Esophagus squamous epithelium (tissue), 5 donors: ENCODE results near the gene COL16A1. TPM values are rescaled to one million over a fixed set of nuclear protein-coding genes. Genes with fewer than 3 reads are reported as not detected.

Experiments used
- DNase-seq: peaks from one replicate; lab custom pipeline; 2025; lab: John Stamatoyannopoulos, UW
- H3K27ac ChIP-seq, 4 donors: fragments of 200-600 bp; sonication (generic); one replicate each; pipeline ENCODE4 v1.5.1; 2016 to 2019; ENCODE audit warnings: mild to moderate bottlenecking in 1 of 4
- H3K27me3 ChIP-seq, 4 donors: fragments of 200-600 bp; sonication (generic); 1 replicate in 3 of 4; 2 replicates in 1 of 4; pipeline versions ENCODE4 v1.5.1 to v1.6.0; 2017 to 2021; ENCODE audit warnings: antibody characterized with exemption in 1 of 4
- H3K36me3 ChIP-seq, 3 donors: fragments of 200-600 bp; sonication (generic); one replicate each; pipeline ENCODE4 v1.5.1; 2016 to 2019
- H3K4me1 ChIP-seq, 3 donors: fragments of 200-600 bp; sonication (generic); one replicate each; pipeline ENCODE4 v1.5.1; 2017 to 2019
- H3K4me3 ChIP-seq, 4 donors: fragments of 200-600 bp; sonication (generic); 1 replicate in 3 of 4; 2 replicates in 1 of 4; pipeline ENCODE4 v1.5.1; 2016 to 2019; ENCODE audit warnings: mild to moderate bottlenecking in 2 of 4, moderate library complexity in 1 of 4
- H3K9me3 ChIP-seq, 3 donors: fragments of 200-600 bp; sonication (generic); one replicate each; pipeline ENCODE4 v1.5.1; 2016 to 2019
- CTCF ChIP-seq, 6 experiments: fragments of 450-650 bp in 4 of 6; fragments of 200-600 bp in 2 of 6; sonication (generic) in 2 of 6; IDR thresholded peaks; one replicate each; pipeline ENCODE4 v1.5.1; 2016 to 2019; ENCODE audit warnings: antibody characterized with exemption in 6 of 6, mild to moderate bottlenecking in 4 of 6, moderate library complexity in 4 of 6
- POLR2A ChIP-seq, 4 donors: fragments of 450-650 bp; IDR thresholded peaks; one replicate each; pipeline ENCODE4 v1.6.1; 2017; ENCODE audit warnings: antibody characterized with exemption in 4 of 4, mild to moderate bottlenecking in 4 of 4, moderate library complexity in 3 of 4
- WGBS, 2 donors: methylation state at CpG; one replicate each; pipeline ENCODE4 v1.1.5; 2018; 5-methylcytosine and 5-hydroxymethylcytosine counted together
- intact Hi-C: fragments of 100-400 bp; cut with DNase I; formaldehyde crosslinking; loops from one replicate; pipeline ENCODE4 v1.15.0; 2022
- total RNA-seq, 4 donors: library from RNA; depleted of rRNA; stranded (reverse); fragments of >200 nt; gene quantifications; one replicate each; pipeline ENCODE4 v1.1.0, GENCODE V29; 2016
- donor health status: DM: yes; HTN: yes; CAD: no.

The COL16A1 gene
- 10 to 100 TPM in 2 of 4 donors, 1 to 10 TPM in 2; 8.8 to 35.5 (median 16.4) TPM for total RNA-seq

DNA sequence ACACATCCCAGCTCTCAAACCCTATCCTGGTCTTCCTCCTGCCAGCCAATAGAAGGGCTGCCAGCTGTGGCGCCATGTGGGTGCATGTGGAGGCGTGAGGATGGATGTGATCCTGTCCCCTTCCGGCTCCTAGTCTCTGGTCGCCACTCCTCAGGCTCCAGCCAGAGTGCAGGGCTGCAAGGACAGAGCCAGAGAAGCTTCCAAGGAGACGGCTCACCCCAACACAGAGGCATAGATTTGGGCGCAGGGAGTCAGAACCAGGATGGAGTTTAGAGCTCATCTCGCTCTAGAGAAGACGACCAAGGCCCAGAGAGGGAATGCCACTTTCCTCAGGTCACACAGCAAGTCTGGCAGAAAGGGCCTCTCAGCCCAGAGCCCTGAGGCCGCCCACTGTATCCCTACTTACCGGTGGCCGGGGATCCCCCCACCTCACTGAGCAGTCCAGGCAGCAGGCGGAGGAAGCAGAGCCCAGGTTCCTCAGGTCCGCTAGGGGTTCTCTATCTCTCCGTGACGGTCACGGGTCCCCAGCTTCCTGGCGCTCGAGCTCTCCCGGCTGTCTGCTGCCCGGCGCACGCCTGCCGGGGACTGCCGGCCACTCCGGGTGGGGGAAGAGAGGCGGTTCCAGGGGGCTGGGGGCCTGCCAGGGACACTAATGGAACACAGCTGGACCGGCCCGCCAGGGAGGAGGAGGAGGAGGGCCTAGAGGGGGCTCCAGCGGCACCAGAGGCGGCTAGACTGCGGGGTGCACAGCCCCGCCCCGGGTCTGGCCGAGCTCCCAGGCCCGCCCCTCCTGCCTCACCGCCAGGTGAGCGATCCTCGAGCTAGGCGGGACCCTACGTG, at the start of gene COL16A1:
Gene COL16A1 (minus strand): TSS at position 587 of the 840 bp plus-strand sequence. CDS start 1,824 bp downstream, outside the sequence.
- intact Hi-C loops: no loop called here
- peak within 1 kb of the TSS; percentile 18 to 60 (median 46) for H3K4me3 ChIP-seq
- H3K27ac ChIP-seq: peak within 1 kb of the TSS; percentile 62 to 92 (median 86)
- peaks cover 49 to 81% (median 67%) of the 10 kb centered on the region in 3 donors for H3K4me1 ChIP-seq
- peaks cover 0 to 6% (median 0%) of the 10 kb centered on the region in 3 donors for H3K36me3 ChIP-seq
- no peaks in the 10 kb centered on the region for H3K9me3 ChIP-seq
- DNase-seq: no peak
- 7 to 57% methylated on average over 7 to 25 of the region's 40 CpGs for WGBS, 2 donors
- peaks cover 0 to 32% (median 0%) of the 10 kb centered on the region in 4 donors for H3K27me3 ChIP-seq
- TF ChIP-seq POLR2A (IDR thresholded peaks at IDR 0.05): peak in 2 of 4 donors; percentile 44 to 60
- TF ChIP-seq CTCF (IDR thresholded peaks at IDR 0.05): no peak

GRCh38 chr1:31752952-31753475, 49.2 kb upstream of the COL16A1 start:
- Histone ChIP-seq H3K9me3 (no peaks in the 10 kb centered on the region), H3K27ac (peak overlapping the region in 1 of 4 donors; percentile 39), H3K36me3 (no peaks in the 10 kb centered on the region), H3K4me1 (peaks cover 7 to 13% (median 11%) of the 10 kb centered on the region in 3 donors), H3K4me3 (no peak overlapping the region), H3K27me3 (peaks cover 0 to 38% (median 0%) of the 10 kb centered on the region in 4 donors)
- DNase-seq: no peak
- no peak for TF ChIP-seq CTCF (IDR thresholded peaks at IDR 0.05)
- TF ChIP-seq POLR2A (IDR thresholded peaks at IDR 0.05): no peak
- WGBS, 2 donors: 67 to 78% methylated on average over 8 to 12 of the region's 12 CpGs
- intact Hi-C loops: no loop called here

DNA sequence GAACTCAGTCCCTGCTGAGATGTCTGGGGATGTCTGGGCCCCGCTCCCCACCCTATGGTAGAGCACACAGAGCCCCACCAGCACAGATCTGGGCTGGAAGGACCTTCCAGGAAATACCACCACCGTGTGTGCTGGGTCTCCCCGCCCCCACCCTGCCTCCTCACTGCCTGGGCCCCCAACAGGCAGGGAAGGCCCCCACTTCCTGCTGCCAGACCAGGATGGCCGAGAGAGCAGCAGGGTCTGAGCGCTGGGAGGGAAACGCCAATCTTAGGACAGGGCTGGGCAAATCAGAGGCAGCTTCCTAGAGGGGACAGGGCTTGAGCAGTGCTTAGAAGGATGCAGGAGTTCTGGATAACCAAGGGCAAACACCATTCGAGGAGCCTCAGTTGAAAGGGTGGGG, 48.4 kb upstream of the COL16A1 start:
- WGBS, 2 donors: 66 to 75% methylated on average over 3 of the region's 7 CpGs
- Histone ChIP-seq H3K4me3 (no peak overlapping the region), H3K27me3 (peaks cover 0 to 38% (median 0%) of the 10 kb centered on the region in 4 donors), H3K27ac (no peak overlapping the region), H3K4me1 (peaks cover 7 to 13% (median 11%) of the 10 kb centered on the region in 3 donors), H3K9me3 (no peaks in the 10 kb centered on the region), H3K36me3 (no peaks in the 10 kb centered on the region)
- no peak for TF ChIP-seq POLR2A (IDR thresholded peaks at IDR 0.05)
- no peak for TF ChIP-seq CTCF (IDR thresholded peaks at IDR 0.05)
- DNase-seq: no peak
- intact Hi-C loops: no loop called here

DNA sequence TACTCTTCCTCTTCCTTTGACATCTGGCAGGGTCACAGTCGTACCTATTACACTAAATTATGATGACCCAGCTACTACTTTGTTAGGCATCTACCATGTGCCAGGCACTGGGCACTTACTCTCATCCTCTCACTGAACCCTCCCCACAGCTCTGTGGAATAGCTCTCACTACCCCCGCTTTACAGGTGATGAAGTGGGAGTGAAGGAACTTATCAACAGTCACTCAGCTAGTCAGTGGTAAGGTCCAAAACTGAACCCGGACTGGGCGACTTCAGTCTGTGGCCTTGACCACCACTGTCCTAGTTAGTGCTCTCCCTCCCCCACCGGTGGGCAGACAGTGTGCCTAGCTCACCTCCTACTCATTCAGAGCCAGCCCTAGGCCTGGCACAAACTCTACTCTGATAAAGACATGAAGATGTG, 48.0 kb upstream of the COL16A1 start:
- no peak overlapping the region for H3K27ac ChIP-seq
- H3K36me3 ChIP-seq: no peaks in the 10 kb centered on the region
- no peak overlapping the region for H3K4me3 ChIP-seq
- peaks cover 0 to 38% (median 0%) of the 10 kb centered on the region in 4 donors for H3K27me3 ChIP-seq
- WGBS, 2 donors: 60 to 71% methylated on average over 1 to 5 of the region's 5 CpGs
- intact Hi-C loops: no loop called here
- no peaks in the 10 kb centered on the region for H3K9me3 ChIP-seq
- no peak for DNase-seq
- peaks cover 7 to 13% (median 11%) of the 10 kb centered on the region in 3 donors for H3K4me1 ChIP-seq
- TF ChIP-seq CTCF (IDR thresholded peaks at IDR 0.05): no peak
- TF ChIP-seq POLR2A (IDR thresholded peaks at IDR 0.05): no peak
